NCI-H1694 treated with DMSO at 0.1 percent for 48 hours (cell line): Measurements from ENCODE around the gene RAB27A.
"Not testable (repeated sequence)": the region's sequence is repeated elsewhere in the genome, so short reads cannot be mapped to it uniquely, and the experiment has no call there.

Experiments
- DNase-seq: peaks from one replicate; lab custom pipeline; 2025; lab: John Stamatoyannopoulos, UW

Gene RAB27A

DNA sequence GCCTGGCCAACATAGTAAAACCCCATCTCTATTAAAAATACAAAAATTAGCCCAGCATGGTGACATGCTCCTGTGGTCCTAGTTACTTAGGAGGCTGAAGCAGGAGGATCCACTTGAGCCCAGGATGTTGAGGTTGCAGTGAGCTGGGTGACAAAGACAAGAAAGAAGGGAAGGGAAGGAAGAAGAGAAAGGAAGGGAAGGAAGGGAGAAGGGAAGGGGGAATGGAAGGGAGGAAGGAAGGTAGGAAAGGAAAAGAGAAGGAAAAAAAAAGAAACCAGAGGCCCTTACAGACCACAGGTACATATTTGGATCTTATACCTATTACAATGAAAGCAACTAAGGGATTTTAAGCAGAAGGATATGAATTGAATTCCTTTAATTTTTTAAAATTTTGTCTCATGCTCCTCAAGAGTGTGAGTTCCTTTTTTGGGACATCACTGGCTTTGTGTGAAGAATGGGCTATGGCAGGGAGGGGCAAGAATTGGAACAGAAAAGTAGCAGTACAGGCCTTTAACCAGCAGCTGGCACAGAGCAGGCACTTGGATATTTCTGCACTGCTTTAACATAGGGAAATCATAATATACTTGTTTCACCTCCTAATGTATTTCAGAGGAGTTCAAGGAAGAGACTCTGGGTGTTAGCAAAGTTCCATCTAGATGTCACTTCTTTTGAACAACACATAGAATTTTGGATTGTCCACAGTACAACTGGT lies 7.9 kb downstream of the RAB27A start:
- no peak for DNase-seq

DNA sequence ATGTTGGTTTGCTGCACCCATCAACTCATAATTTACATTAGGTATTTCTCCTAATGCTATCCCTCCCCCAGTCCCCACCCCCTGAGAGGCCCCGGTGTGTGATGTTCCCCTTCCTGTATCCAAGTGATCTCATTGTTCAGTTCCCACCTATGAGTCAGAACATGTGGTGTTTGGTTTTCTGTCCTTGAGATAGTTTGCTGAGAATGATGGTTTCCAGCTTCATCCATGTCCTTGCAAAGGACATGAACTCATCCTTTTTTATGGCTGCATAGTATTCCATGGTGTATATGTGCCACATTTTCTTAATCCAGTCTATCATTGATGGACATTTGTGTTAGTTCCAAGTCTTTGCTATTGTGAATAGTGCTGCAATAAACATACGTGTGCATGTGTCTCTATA lies 9.0 kb downstream of the RAB27A start:
- DNase-seq: not testable (repeated sequence)

DNA sequence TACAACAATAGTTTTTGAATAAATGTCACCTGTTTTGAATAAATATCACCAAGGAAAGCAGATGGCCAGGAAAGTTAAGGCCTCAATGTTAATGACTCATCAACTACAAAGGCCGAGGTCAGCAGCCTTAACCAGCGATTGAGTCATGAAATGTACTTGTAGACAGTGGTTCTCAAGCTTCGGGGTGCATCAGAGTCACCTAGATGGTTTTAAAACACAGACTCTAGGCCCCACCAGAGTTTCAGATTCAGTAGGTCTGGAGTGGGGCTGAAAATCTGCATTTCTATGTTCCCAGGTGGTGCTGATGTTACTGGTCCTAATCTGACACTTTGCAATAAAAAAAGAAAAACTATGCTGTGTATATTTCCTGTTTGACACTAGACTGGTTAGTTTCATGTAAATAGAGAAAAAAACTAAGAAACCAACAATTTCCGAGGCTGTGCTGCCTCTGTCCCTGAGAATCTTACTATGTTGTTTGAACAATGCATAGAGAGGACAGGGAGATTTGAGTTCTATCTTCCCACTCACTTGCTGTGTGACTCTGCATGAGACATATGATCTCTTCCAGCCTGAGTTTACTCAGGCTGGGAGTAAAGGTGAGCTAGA lies 9.8 kb downstream of the RAB27A start:
- DNase-seq: no peak

DNA sequence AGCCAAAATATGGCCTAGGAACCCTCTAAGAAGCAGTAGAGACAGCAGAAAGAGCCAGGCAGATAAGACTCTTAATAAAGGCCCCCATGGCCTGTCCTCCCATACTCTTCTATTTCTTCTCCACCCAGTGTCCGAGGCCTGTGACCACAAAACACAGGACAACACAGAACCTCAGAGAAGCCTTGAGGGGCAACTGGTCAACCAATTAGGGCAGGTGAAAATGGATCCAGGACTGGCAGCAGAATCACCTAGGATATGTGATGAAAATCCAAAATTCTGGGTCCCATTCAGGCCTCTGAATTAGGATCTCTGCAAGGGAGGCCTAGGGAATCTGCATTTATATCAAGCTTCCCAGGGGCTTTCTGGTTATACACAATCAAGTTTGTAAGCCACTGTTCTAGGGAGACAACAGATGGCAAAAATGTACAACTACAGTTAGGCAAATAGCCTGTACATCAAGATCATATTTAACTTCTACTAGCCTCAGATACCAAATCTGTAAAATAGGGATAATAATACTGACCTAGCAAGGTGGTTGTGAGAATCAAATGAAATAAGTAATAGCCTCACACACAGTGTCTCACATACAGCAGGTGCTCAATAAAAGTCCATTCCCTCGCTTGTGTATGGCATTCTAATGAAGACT lies 10.4 kb downstream of the RAB27A start:
- no peak for DNase-seq

DNA sequence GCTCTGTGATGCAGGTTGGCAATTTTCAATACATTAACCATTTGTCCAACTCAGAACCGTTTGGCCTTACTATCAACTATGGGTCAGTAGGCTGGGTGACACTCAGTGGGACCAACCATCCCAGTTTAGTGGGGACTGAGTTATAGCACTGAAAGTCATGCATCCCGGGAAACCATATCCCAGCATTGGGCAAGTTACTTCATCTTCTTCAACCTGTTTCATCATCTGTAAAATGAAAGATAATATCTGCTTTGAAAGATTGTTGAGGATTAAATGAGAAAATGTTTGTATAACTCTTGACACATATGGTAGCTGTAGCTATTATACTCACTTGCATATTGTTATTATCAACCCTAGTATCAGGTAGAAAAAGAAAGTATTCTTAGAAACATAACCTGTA lies 11.9 kb downstream of the RAB27A start:
- DNase-seq: no peak

DNA sequence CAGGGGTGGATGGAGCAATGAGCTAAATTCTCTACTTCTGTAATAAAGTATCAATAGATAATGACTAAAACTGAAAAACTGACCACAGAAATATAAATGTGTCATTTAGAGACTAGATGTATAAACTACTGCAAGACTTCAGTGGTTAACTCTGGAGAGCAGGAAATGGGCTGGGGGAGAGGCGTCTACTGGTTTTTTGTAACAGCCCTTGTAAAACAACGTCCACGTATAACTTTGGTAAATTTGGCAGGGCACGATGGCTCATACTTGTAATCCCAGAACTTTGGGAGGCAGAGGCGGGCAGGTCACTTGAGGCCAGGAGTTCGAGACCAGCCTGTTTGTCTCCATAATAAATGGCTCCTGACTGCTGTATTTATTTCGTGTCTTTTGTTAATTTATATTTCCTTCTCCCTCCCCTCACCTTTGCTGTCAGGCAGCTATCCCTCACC lies 12.5 kb downstream of the RAB27A start:
- no peak for DNase-seq

DNA sequence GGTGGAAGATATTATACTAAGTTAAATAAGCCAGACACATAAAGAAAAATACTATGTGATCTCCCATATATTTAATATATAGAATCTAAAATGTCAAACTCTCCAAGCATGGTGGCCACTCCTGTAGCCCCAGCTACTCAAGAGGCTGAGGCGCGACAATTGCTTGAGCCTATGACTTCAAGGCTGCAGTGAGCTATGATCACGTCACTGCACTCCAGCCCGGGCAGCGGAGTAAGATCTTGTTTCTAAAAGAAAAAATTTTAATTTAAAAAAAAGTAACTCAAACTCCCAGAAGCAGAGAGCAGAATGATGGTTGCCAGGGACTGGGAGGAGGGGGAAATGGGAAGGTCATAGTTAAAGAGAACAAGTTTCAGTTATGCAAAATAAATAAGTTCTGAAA lies 13.3 kb downstream of the RAB27A start:
- no peak for DNase-seq

DNA sequence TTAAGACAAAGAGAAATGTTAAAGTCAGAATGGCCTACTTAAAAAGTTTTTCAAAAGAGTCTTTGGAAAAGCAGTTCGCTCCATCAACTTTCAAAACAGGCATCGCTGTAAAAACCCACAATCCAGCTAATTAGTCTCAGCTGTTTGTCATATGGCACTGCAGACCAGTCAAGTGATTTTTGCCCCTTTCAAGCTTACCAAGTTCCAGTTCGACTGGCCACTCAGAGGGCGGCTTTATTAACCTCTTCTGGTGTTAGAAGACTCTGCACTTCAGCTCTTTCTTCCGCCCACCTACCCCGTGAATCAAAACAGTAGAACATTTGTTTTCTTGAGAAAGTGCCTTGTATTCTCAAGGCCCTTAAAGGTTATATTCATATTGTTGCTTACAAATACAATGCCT lies 19.3 kb downstream of the RAB27A start:
- DNase-seq: no peak

DNA sequence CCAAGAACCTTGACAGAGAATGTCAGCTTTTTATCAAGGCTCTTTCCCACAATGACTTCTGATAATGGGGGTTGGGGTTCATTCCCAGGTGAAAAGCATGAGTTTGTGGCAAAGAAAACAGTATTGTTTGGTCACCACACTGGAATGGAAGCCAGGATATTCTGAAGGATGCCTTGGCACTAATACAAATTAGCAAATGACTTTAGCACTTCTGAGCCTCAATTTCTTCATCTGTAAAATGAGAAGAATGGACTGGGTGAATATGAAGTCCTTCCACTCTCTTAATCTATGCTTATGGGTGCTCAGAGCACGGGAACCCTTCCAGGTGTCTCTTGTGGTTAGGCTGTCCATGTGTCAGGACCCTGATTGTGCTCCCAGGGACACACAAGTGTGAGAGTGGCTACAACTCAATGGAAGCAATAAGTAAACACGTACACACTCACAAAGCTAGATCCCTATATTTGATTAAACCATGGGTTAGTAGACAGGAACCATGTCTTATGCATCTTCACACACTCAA lies 21.4 kb downstream of the RAB27A start:
- DNase-seq: no peak

DNA sequence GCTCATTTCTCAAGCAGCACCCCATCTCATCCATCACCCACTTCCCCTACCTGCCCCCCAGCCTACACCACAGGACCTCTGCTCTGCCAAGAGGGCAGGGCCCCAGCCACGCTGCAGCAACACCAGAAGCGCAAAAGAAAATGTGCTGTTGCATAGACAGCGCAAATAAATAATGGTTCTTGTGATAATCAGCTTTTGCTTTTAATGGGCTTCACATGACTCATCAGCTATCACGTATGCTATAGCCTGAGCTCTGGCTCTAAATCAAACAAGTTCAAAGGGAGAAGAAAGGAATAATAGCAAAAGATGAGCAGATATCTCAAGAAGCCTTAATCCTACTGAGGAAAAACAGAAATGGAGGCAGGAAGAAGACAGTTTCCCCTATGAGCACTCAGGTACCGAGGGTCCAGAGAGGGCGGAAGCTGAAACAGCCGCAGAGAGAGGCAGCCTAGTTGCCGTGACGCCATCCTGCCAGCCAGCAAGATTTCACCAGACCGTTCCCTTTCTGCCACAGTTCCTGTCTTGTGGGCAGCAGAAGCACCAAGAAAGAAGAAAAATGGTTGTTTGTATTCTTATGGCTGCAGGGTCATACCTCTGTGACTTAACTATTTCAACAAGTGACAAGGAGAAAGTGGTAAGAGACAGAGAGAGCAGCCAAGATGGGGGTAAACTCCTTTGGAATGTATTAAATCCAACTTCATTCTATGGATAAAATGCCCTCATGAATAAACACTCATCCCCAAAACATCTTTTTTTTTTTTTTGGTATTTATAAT lies 22.0 kb downstream of the RAB27A start:
- no peak for DNase-seq

DNA sequence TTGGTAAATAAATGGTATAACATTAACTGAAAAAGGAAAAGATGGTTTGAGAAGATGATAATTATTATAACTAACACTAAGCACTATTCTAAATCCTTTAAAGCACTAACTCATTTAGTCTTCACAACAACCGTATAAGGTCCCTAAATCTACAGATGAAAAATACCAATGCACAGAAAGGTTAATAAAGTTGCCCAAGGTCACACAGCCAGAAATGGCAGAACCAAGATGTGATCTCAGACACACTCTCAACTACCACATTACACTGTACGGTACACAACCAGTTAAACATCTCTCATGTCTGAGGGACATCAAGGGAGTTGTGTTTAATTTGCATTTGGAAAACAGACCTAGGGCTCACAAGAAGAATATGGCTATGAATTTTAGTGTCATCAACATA lies 23.1 kb downstream of the RAB27A start:
- DNase-seq: no peak

DNA sequence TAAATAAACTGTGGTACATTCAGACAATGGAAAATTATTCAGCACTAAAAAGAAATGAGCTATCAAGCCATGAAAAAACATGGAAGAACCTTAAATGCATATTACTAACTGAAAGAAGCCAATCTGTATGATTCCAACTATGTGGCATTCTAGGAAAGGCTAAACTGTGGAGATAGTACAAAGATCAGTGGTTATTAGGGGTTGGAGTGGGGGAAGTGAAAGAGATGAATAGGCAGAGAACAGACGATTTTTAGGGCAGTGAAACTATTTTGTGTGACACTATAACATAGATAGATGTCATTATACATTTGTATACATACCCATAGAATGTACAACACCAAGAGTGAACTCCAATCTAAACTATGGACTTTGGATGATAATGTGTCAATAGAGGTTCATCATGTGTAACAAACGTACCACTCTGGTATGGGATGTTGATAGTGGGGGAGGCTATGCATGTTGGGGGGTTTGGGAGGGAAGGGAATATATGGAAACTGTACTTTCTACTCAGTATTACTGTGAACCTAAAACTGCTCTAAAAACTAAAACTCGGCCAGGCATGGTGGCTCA lies 29.0 kb downstream of the RAB27A start:
- DNase-seq: no peak

DNA sequence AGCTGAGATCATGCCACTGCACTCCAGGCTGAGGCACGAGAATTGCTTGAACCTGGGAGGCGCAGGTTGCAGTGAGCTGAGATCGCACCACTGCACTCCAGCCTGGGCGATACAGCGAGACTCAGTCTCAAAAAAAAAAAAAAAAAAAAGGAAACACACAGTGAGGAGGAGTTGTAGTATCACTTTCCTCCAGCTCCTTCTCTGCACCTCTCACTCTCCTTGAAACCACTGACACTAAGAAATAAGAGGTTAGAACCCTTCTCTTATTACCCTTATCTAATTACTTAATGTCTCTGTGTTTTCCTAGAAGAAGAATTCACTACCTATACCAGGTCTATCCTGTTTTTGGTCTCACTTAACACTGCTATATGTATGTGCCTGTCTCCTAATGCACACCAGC lies 31.7 kb downstream of the RAB27A start:
- DNase-seq: no peak

DNA sequence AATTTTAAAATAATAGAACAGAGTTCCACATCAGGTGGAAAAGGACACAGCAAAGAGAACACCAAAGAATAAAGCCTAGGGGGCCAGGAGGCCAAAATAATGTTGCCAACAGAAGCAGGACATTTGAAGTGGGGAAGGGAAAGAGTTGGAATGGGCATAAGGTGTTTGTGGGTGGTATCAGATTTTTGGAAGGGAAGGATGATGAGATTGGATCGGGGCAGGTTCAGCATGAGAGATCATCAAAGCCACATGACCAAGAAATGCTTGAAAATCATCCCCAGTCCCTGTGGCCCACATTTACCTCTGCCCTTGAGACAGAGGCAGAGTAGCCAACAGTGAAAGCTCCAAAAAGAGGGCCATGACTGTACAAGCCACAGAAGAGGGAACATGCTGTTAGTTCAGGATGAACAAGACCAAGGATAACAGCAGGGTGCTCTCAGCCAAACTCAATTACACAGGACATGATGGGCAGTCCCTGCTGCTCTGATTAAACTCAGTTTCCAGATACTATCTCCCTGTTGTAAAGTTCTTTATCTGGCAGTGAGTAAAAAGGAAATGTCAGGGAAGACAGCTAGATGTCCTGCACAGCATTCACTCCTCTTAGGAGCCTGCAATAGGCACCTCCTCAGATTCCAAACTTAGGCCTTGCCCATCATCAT lies 32.5 kb downstream of the RAB27A start:
- DNase-seq: no peak

DNA sequence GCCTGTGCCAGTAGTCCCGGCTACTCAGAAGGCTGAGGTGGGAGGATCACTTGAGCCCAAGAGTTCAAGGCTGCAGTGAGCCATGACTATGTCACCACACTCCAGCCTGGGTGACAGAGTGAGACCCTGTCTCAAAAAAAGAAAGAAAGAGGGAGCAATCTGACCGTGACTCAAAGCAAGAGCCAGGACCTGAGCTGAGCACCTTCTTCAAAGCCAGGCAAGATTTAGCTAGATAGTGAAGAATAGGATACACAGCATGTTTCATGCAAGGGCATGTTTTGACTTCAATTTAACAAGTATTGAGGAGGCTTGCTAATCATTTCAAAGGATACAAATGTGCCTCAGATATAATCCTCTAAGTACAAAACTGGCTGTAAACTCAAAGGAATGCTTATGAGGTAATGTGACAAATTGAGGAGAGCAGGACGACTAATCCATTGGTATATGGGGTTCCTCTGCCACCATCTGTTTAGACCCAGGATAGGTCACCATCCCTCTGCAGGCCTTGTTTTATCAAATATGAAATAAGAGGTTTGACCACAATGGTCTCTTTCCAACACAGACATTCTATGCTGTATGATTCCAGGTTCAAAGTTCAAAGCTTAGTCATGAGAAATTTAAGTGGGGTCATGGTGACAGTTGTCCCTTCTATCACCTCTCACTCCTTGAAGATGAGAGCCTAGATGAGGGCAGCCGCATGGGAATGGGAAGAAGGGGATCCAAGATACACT lies 33.2 kb downstream of the RAB27A start:
- DNase-seq: no peak

DNA sequence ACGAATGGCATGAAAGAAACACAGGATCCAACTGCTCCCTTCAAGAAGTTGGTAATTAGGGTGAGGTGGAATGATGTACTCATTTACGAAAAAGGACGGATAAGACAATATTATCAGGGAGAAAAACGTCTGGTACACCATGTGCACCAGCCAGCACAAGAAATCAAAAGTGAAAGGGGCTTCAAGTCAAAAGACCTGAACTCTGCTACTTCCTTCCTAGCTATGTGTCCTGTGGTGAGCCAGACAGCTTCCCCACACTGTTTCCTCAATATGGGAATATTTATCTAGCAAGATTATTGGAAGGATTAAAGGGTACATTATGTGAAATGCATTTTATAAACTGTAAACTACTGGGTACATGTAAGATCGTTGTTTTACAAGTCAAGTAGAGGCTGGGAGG lies 33.9 kb downstream of the RAB27A start:
- no peak for DNase-seq

DNA sequence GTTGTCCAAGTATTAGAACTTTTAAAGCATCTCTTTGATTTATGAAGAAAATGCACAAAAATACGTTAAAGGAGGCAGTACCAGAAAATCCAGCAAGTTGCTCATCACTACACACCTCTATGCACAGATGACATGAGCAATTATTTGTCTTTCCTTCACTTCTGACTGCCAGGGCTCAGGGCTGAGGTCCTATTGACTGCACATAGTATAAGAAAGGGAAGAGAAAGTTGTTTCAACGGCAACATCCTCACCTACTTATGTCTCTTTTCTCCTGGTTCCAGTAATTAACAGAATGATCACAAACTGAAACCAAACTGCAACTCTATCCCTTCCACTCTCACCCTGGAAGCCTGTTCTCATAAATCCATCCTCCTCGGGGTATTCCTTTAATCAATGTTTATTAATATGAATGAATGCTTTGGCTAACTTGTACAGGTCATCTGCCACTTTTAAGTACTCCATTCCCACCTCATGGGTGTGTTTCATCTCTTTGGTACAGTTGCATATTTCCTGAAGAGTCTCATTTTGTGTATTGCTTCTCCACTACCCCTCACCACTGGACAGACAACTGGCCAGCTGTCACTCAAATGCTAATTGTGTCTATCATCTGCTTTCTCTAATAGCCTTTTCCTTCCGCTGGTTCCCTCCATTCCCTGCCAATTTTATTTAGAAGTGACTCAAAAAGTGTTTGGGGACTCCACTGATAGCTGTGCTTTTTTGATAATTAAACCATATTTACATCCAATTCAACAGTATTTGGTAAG lies 34.5 kb downstream of the RAB27A start:
- no peak for DNase-seq

DNA sequence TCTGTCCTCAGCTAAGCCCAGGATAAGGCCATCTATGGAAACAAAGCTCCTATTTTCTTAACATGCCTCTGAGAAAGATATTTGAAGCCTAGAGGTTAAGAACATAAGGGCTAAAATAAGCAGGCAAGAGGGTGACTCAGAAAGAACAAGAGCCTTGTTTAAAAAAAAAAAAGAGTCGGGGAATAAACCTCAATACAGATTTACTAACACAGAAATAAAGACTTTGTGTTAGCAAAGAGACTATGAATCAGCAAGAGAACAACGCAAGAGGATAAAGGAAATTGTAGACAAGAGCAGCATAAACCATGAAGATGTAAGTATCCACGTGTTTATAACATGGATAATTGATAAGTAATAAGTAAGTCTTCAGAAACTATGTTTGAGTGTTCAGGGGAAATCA lies 36.0 kb downstream of the RAB27A start:
- no peak for DNase-seq

DNA sequence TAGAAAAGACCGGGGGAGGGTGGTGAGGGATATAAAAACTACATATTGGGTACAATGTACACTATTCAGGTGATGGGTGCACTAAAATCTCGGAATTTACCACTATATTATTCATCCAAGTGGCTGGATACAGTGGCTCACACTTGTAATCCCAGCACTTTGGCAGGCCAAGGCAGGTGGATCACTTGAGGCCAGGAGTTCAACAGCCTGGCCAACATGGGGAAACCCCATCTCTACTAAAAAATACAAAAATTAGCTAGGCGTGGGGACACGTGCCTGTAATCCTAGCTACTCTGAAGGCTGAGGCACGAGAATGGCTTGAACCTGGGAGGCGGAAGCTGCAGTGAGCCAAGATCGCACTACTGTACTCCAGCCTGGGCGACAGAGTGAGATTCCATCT lies 37.4 kb downstream of the RAB27A start:
- not testable (repeated sequence) for DNase-seq

DNA sequence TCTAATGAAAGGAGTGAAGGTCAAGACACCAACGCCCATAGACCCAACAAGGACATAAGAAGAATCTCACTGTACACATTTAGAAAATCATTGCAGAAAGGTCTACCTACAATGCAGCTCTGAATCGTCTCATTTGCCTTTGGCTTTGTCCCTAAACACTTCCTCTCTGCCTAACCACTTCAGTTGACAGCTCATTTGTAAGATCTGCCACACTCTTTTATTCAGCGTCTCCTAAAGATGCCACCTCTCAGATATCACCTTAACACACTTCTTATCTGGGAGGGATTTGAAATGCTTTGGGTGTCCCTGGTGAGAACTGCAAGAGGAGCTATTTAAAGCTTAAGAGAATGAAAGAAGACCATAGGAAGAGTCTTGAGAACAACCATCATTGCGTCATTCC lies 38.7 kb downstream of the RAB27A start:
- no peak for DNase-seq
